Measurements from ENCODE around the gene UBE2K.
"Not testable (repeated sequence)": the region's sequence is repeated elsewhere in the genome, so short reads cannot be mapped to it uniquely, and the experiment has no call there.

The UBE2K gene

GRCh38 chr4:39802005-39802404, 104.1 kb downstream of the UBE2K start:
- no peak for DNase-seq (ENCODE audit: low read depth in 3 of 3)

GRCh38 chr4:39808231-39808749, 110.4 kb downstream of the UBE2K start:
- no peak for DNase-seq (ENCODE audit: low read depth in 3 of 3)

- DNase-seq (ENCODE audit: low read depth in 3 of 3) = no peak
Measured at GRCh38 chr4:39812500-39812899, 114.6 kb downstream of the UBE2K start.

- not testable (repeated sequence) for DNase-seq (ENCODE audit: low read depth in 3 of 3)
Measured at GRCh38 chr4:39813033-39813432, 115.1 kb downstream of the UBE2K start.

- not testable (repeated sequence) for DNase-seq (ENCODE audit: low read depth in 3 of 3)
Measured at GRCh38 chr4:39813761-39814160, 115.8 kb downstream of the UBE2K start.

GRCh38 chr4:39814403-39815185, 116.7 kb downstream of the UBE2K start:
- DNase-seq (ENCODE audit: low read depth in 3 of 3) = no peak

- DNase-seq (ENCODE audit: low read depth in 3 of 3) = no peak
Measured at GRCh38 chr4:39818646-39819045, 120.7 kb downstream of the UBE2K start.

GRCh38 chr4:39820186-39820585, 122.2 kb downstream of the UBE2K start:
- no peak for DNase-seq (ENCODE audit: low read depth in 3 of 3)

- DNase-seq (ENCODE audit: low read depth in 3 of 3) = no peak
Measured at GRCh38 chr4:39821951-39822350, 124.0 kb downstream of the UBE2K start.

- no peak for DNase-seq (ENCODE audit: low read depth in 3 of 3)
Measured at GRCh38 chr4:39822662-39823061, 124.7 kb downstream of the UBE2K start.

GRCh38 chr4:39823191-39823590, 125.3 kb downstream of the UBE2K start:
- DNase-seq (ENCODE audit: low read depth in 3 of 3) = no peak

GRCh38 chr4:39825090-39825489, 127.2 kb downstream of the UBE2K start:
- no peak for DNase-seq (ENCODE audit: low read depth in 3 of 3)

GRCh38 chr4:39825741-39826231, 127.8 kb downstream of the UBE2K start:
- no peak for DNase-seq (ENCODE audit: low read depth in 3 of 3)

All from stimulated activated CD4-positive, alpha-beta T cell treated with anti-CD3 and anti-CD28 coated beads, TNF-alpha, amount 100 ng/mL, for 4 hours (primary cell).